ENCODE measurements around the gene DENND6B.
"Not testable (repeated sequence)": the region's sequence is repeated elsewhere in the genome, so short reads cannot be mapped to it uniquely, and the experiment has no call there.

The DENND6B gene

GRCh38 chr22:50277761-50278160, 49.1 kb downstream of the DENND6B start:
- POLR2A ChIA-PET: no interaction called here
- DNase-seq (ENCODE audit: extremely low spot score): no peak
- CTCF ChIA-PET: no interaction called here
- TF ChIP-seq ZNF384 (IDR thresholded peaks at IDR 0.05): no peak
- no peak for TF ChIP-seq SP1 (IDR thresholded peaks at IDR 0.05)
- TF ChIP-seq FOXK2 (IDR thresholded peaks at IDR 0.05): no peak
- TF ChIP-seq ARNT (IDR thresholded peaks at IDR 0.05): no peak
- TF ChIP-seq PKNOX1 (IDR thresholded peaks at IDR 0.05): no peak
- TF ChIP-seq LEF1 (IDR thresholded peaks at IDR 0.05; ENCODE audit: borderline replicate concordance): no peak
- no peak for TF ChIP-seq FOXA1 (IDR thresholded peaks at IDR 0.05)
- no peak for TF ChIP-seq SUZ12 (IDR thresholded peaks at IDR 0.05)
- TF ChIP-seq NFRKB (IDR thresholded peaks at IDR 0.05): no peak
- TF ChIP-seq L3MBTL2 (conservative IDR thresholded peaks at IDR 0.05): no peak
- no peak for TF ChIP-seq ELF4 (IDR thresholded peaks at IDR 0.05)
- TF ChIP-seq HDGF (IDR thresholded peaks at IDR 0.05; ENCODE audit: borderline replicate concordance): no peak
- no peak for TF ChIP-seq TARDBP (IDR thresholded peaks at IDR 0.05)
- no peak for TF ChIP-seq BHLHE40 (IDR thresholded peaks at IDR 0.05; ENCODE audit: borderline replicate concordance)
- TF ChIP-seq CTBP1 (IDR thresholded peaks at IDR 0.05; ENCODE audit: borderline replicate concordance): no peak
- no peak for TF ChIP-seq FOXM1 (IDR thresholded peaks at IDR 0.05; ENCODE audit: borderline replicate concordance)

GRCh38 chr22:50276143-50276542, 50.7 kb downstream of the DENND6B start:
- TF ChIP-seq PKNOX1 (IDR thresholded peaks at IDR 0.05) (no peak), CTBP1 (IDR thresholded peaks at IDR 0.05; ENCODE audit: borderline replicate concordance) (no peak), L3MBTL2 (conservative IDR thresholded peaks at IDR 0.05) (no peak), FOXM1 (IDR thresholded peaks at IDR 0.05; ENCODE audit: borderline replicate concordance) (no peak), FOXA1 (IDR thresholded peaks at IDR 0.05) (no peak), HDGF (IDR thresholded peaks at IDR 0.05; ENCODE audit: borderline replicate concordance) (no peak), NFRKB (IDR thresholded peaks at IDR 0.05) (no peak), BHLHE40 (IDR thresholded peaks at IDR 0.05; ENCODE audit: borderline replicate concordance) (no peak), SP1 (IDR thresholded peaks at IDR 0.05) (no peak), FOXK2 (IDR thresholded peaks at IDR 0.05) (no peak), ELF4 (IDR thresholded peaks at IDR 0.05) (no peak), ZNF384 (IDR thresholded peaks at IDR 0.05) (no peak)
- DNase-seq (ENCODE audit: extremely low spot score): peak; percentile 28
- ChIA-PET POLR2A (no interaction called here), CTCF (interaction anchor here (0.6 to 0.7 kb wide), 2 partner anchors 44 to 56 kb away, joined by 3 read pairs; no protein-coding TSS in a partner anchor)

GRCh38 chr22:50275181-50276055, 51.4 kb downstream of the DENND6B start:
- no peak for TF ChIP-seq SP1 (IDR thresholded peaks at IDR 0.05)
- TF ChIP-seq LEF1 (IDR thresholded peaks at IDR 0.05; ENCODE audit: borderline replicate concordance): no peak
- TF ChIP-seq BHLHE40 (IDR thresholded peaks at IDR 0.05; ENCODE audit: borderline replicate concordance): no peak
- TF ChIP-seq CTBP1 (IDR thresholded peaks at IDR 0.05; ENCODE audit: borderline replicate concordance): no peak
- TF ChIP-seq ARNT (IDR thresholded peaks at IDR 0.05): no peak
- no peak for TF ChIP-seq SUZ12 (IDR thresholded peaks at IDR 0.05)
- no peak for TF ChIP-seq TARDBP (IDR thresholded peaks at IDR 0.05)
- no peak for TF ChIP-seq HDGF (IDR thresholded peaks at IDR 0.05; ENCODE audit: borderline replicate concordance)
- no peak for TF ChIP-seq PKNOX1 (IDR thresholded peaks at IDR 0.05)
- ChIA-PET POLR2A (no interaction called here), CTCF (no interaction called here)
- no peak for DNase-seq (ENCODE audit: extremely low spot score)

GRCh38 chr22:50274771-50275170, 52.0 kb downstream of the DENND6B start:
- ChIA-PET POLR2A (no interaction called here), CTCF (no interaction called here)
- no peak for TF ChIP-seq ELF4 (IDR thresholded peaks at IDR 0.05)
- TF ChIP-seq TARDBP (IDR thresholded peaks at IDR 0.05): no peak
- TF ChIP-seq HDGF (IDR thresholded peaks at IDR 0.05; ENCODE audit: borderline replicate concordance): no peak
- no peak for TF ChIP-seq BHLHE40 (IDR thresholded peaks at IDR 0.05; ENCODE audit: borderline replicate concordance)
- TF ChIP-seq CTBP1 (IDR thresholded peaks at IDR 0.05; ENCODE audit: borderline replicate concordance): no peak
- TF ChIP-seq FOXA1 (IDR thresholded peaks at IDR 0.05): no peak
- no peak for TF ChIP-seq SUZ12 (IDR thresholded peaks at IDR 0.05)
- TF ChIP-seq ARNT (IDR thresholded peaks at IDR 0.05): no peak
- TF ChIP-seq FOXK2 (IDR thresholded peaks at IDR 0.05): no peak
- TF ChIP-seq PKNOX1 (IDR thresholded peaks at IDR 0.05): no peak
- no peak for DNase-seq (ENCODE audit: extremely low spot score)

- ChIA-PET CTCF (no interaction called here), POLR2A (no interaction called here)
- DNase-seq (ENCODE audit: extremely low spot score): peak; percentile 63
- TF ChIP-seq PKNOX1 (IDR thresholded peaks at IDR 0.05) (no peak), FOXA1 (IDR thresholded peaks at IDR 0.05) (no peak), ARNT (IDR thresholded peaks at IDR 0.05) (no peak), SUZ12 (IDR thresholded peaks at IDR 0.05) (no peak), TARDBP (IDR thresholded peaks at IDR 0.05) (no peak), L3MBTL2 (conservative IDR thresholded peaks at IDR 0.05) (no peak), HDGF (IDR thresholded peaks at IDR 0.05; ENCODE audit: borderline replicate concordance) (no peak), FOXK2 (IDR thresholded peaks at IDR 0.05) (no peak), SP1 (IDR thresholded peaks at IDR 0.05) (no peak)
These were observed 52.5 kb downstream of the DENND6B start for GRCh38 chr22:50274311-50274710.

GRCh38 chr22:50273781-50274180, 53.0 kb downstream of the DENND6B start:
- CTCF ChIA-PET: interaction anchor here (0.6 to 1.7 kb wide), 3 partner anchors 61 to 310 kb away, joined by 3 to 7 read pairs (median 4); no protein-coding TSS in a partner anchor
- POLR2A ChIA-PET; DNase-seq (ENCODE audit: extremely low spot score): not testable (repeated sequence)

GRCh38 chr22:50273352-50273751, 53.5 kb downstream of the DENND6B start:
- CTCF ChIA-PET: interaction anchor here (0.6 to 1.7 kb wide), 3 partner anchors 61 to 311 kb away, joined by 3 to 7 read pairs (median 4); no protein-coding TSS in a partner anchor
- POLR2A ChIA-PET: interaction anchor here (1.4 to 2.0 kb wide), 2 partner anchors 11 to 13 kb away, joined by 4 to 6 read pairs; partner anchors contain the start of gene MAPK12
- DNase-seq (ENCODE audit: extremely low spot score): not testable (repeated sequence)
